ENCODE data around the gene FBXL17. TPM values are rescaled to one million over a fixed set of nuclear protein-coding genes. Genes with fewer than 3 reads are reported as not detected.

The FBXL17 gene
- total RNA-seq, 5 donors from 2014 or later (not counting 1 experiment from before 2014, with no cell fraction given) = 20.4 to 30.1 (median 22.1) TPM

- Mint-ChIP-seq H3K4me3 (no peak overlapping the region), H3K36me3 (peaks cover 7% of the 10 kb centered on the region), H3K27me3 (no peaks in the 10 kb centered on the region), H3K9me3 (no peaks in the 10 kb centered on the region), H3K27ac (no peak overlapping the region), H3K4me1 (no peaks in the 10 kb centered on the region)
- Histone ChIP-seq H3K27ac (ENCODE audit: low read length) (no peak overlapping the region), H3K9me3 (no peaks in the 10 kb centered on the region), H3K4me1 (ENCODE audit: control insufficient read depth in 1 of 2, extremely low read depth in 1 of 2, insufficient read depth in 2 of 2, low read length in 2 of 2) (no peaks in the 10 kb centered on the region), H3K36me3 (ENCODE audit: control insufficient read depth in 2 of 2, extremely low read depth in 1 of 2, insufficient read depth in 1 of 2, low read length in 1 of 2) (no peaks in the 10 kb centered on the region), H3K4me3 (ENCODE audit: control insufficient read depth in 1 of 2, extremely low read depth in 1 of 2, low read length in 1 of 2) (no peak overlapping the region), H3K27me3 (replicated peaks in 1 of 2; ENCODE audit: control insufficient read depth in 2 of 2, extremely low read depth in 1 of 2, insufficient read depth in 2 of 2, low read length in 1 of 2) (no peaks in the 10 kb centered on the region)
- POLR2A ChIA-PET = interaction anchor here in 1 of 2 donors (0.6 kb wide), 1 partner anchor 34 kb away, joined by 3 read pairs; no protein-coding TSS in a partner anchor
- DNase-seq = no peak
- CTCF ChIA-PET = interaction anchor here in 1 of 2 donors (0.6 kb wide), 1 partner anchor 235 kb away, joined by 5 read pairs; no protein-coding TSS in a partner anchor
- no peak for ATAC-seq (replicated peaks in 1 of 4)
- WGBS (ENCODE audit: insufficient coverage) = no CpG with 5 or more reads among the region's 1 CpG
These were observed 356.9 kb downstream of the FBXL17 start for GRCh38 chr5:108024986-108025385.

DNA sequence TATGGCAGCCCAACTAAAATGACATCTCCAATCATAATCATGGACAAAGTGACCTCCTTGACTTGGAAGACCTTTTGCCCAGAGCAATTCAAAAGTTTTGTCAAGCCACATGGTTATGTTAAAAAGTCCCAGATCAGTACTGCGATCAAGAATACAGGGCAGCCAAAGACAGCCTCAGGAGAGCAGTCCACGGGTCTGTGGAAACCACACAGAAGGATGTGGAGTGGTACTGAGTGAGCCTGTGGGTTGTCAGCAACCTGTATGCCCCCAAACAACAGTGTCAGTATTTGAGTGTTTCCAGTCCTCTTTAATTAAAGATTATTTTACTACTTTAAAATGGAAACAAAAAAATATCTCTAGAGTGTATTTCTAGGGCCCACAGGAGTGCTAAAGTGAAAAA is 365.8 kb downstream of the FBXL17 start:
- ATAC-seq (replicated peaks in 1 of 4) (no peak), DNase-seq (no peak)
- Histone ChIP-seq H3K27me3 (replicated peaks in 1 of 2; ENCODE audit: control insufficient read depth in 2 of 2, extremely low read depth in 1 of 2, insufficient read depth in 2 of 2, low read length in 1 of 2) (no peaks in the 10 kb centered on the region), H3K4me3 (ENCODE audit: control insufficient read depth in 1 of 2, extremely low read depth in 1 of 2, low read length in 1 of 2) (no peak overlapping the region), H3K9me3 (no peaks in the 10 kb centered on the region), H3K36me3 (ENCODE audit: control insufficient read depth in 2 of 2, extremely low read depth in 1 of 2, insufficient read depth in 1 of 2, low read length in 1 of 2) (peaks cover 3% of the 10 kb centered on the region in 2 donors), H3K4me1 (ENCODE audit: control insufficient read depth in 1 of 2, extremely low read depth in 1 of 2, insufficient read depth in 2 of 2, low read length in 2 of 2) (no peaks in the 10 kb centered on the region), H3K27ac (ENCODE audit: low read length) (no peak overlapping the region)
- CTCF ChIA-PET = no interaction called here
- Mint-ChIP-seq H3K9me3 (no peaks in the 10 kb centered on the region), H3K4me3 (no peak overlapping the region), H3K4me1 (no peaks in the 10 kb centered on the region), H3K27me3 (no peaks in the 10 kb centered on the region), H3K27ac (no peak overlapping the region), H3K36me3 (peaks cover 46% of the 10 kb centered on the region)
- POLR2A ChIA-PET = no interaction called here
- WGBS (ENCODE audit: insufficient coverage) = no CpG with 5 or more reads among the region's 2 CpGs

DNA sequence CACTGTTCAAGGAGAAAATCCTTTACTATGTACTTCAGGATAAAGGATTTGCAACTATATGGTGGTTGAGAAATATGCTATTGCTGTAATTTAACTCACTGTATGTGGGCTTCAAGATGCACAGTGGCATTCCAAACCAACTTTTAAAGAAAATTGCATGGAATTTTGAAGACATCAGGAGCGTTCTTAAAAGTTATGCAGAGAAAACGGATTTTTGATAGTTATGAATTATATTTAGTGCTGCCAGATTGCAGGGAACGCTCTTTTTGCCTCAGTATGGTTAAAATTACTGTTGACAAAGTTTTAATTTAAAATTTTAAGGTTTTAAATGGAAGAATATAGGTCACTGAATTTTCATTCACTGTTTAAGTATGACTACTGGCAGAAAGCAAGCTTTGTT is 375.1 kb downstream of the FBXL17 start:
- Mint-ChIP-seq H3K9me3 (no peaks in the 10 kb centered on the region), H3K4me1 (peaks cover 10 to 18% (median 14%) of the 10 kb centered on the region in 3 donors), H3K4me3 (no peak overlapping the region), H3K27me3 (no peaks in the 10 kb centered on the region), H3K36me3 (peaks cover 20% of the 10 kb centered on the region), H3K27ac (no peak overlapping the region)
- 88% methylated on average over 1 of the region's 3 CpGs for WGBS (ENCODE audit: insufficient coverage)
- no peak for DNase-seq
- POLR2A ChIA-PET = no interaction called here
- Histone ChIP-seq H3K27me3 (replicated peaks in 1 of 2; ENCODE audit: control insufficient read depth in 2 of 2, extremely low read depth in 1 of 2, insufficient read depth in 2 of 2, low read length in 1 of 2) (no peaks in the 10 kb centered on the region), H3K4me3 (ENCODE audit: control insufficient read depth in 1 of 2, extremely low read depth in 1 of 2, low read length in 1 of 2) (no peak overlapping the region), H3K9me3 (no peaks in the 10 kb centered on the region), H3K4me1 (ENCODE audit: control insufficient read depth in 1 of 2, extremely low read depth in 1 of 2, insufficient read depth in 2 of 2, low read length in 2 of 2) (peaks cover 0 to 5% of the 10 kb centered on the region in 2 experiments), H3K27ac (ENCODE audit: low read length) (no peak overlapping the region), H3K36me3 (ENCODE audit: control insufficient read depth in 2 of 2, extremely low read depth in 1 of 2, insufficient read depth in 1 of 2, low read length in 1 of 2) (no peaks in the 10 kb centered on the region)
- CTCF ChIA-PET = no interaction called here
- ATAC-seq (replicated peaks in 1 of 4) = no peak

DNA sequence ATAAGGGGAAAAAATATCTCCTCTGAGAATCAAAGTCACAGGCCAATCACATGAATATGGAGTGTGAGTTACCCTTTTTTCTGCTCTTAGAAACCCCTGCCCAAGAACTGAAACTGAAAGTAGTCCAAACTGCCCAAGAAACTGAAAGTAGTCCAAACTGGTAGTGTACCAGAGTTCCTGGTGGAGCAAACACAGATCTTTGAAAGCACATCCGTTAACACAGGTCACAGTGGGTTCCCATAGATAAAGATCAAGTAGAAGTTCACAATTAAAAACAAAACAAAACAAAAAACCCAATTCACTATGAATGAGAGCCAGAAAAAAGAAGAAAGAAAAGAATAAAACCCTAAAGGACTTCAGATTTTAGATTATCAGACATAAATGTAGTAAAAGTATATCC is 378.7 kb downstream of the FBXL17 start:
- peaks cover 0 to 5% of the 10 kb centered on the region in 2 experiments for H3K4me1 ChIP-seq (ENCODE audit: control insufficient read depth in 1 of 2, extremely low read depth in 1 of 2, insufficient read depth in 2 of 2, low read length in 2 of 2)
- H3K27ac ChIP-seq (ENCODE audit: low read length) = peak overlapping the region; percentile 4
- POLR2A ChIA-PET = no interaction called here
- peak overlapping the region; percentile 57 to 85 for H3K27ac Mint-ChIP-seq
- no CpG with 5 or more reads among the region's 1 CpG for WGBS (ENCODE audit: insufficient coverage)
- no peak overlapping the region for H3K4me3 ChIP-seq (ENCODE audit: control insufficient read depth in 1 of 2, extremely low read depth in 1 of 2, low read length in 1 of 2)
- CTCF ChIA-PET = no interaction called here
- no peaks in the 10 kb centered on the region for H3K27me3 Mint-ChIP-seq
- H3K36me3 ChIP-seq (ENCODE audit: control insufficient read depth in 2 of 2, extremely low read depth in 1 of 2, insufficient read depth in 1 of 2, low read length in 1 of 2) = no peaks in the 10 kb centered on the region
- no peaks in the 10 kb centered on the region for H3K9me3 ChIP-seq
- H3K9me3 Mint-ChIP-seq = no peaks in the 10 kb centered on the region
- peaks cover 10 to 18% (median 14%) of the 10 kb centered on the region in 3 donors for H3K4me1 Mint-ChIP-seq
- peak in 1 of 35 experiments; percentile 45 for DNase-seq
- ATAC-seq (replicated peaks in 1 of 4) = peak in 3 of 4 experiments; percentile 45 to 81 (median 55)
- H3K36me3 Mint-ChIP-seq = peaks cover 11% of the 10 kb centered on the region
- H3K4me3 Mint-ChIP-seq = peak overlapping the region in 2 of 3 donors; percentile 28 to 50
- H3K27me3 ChIP-seq (replicated peaks in 1 of 2; ENCODE audit: control insufficient read depth in 2 of 2, extremely low read depth in 1 of 2, insufficient read depth in 2 of 2, low read length in 1 of 2) = no peaks in the 10 kb centered on the region

DNA sequence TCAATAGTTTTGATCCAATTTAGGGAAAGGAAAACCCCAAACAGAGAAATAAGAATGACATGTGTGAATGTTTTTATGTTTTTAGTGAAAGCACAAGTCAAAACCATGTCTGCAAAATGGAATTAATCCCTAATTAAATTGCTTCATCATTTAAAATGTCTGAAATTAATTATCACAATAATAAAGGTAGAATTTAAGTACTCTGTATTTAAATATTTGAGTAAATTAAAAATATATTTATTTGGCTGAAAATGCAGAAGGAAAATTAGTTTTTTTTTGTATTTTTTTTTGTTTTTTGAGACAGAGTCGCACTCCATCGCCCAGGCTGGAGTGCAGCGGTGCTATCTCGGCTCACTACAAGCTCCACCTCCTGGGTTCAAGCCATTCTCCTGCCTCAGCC is 380.7 kb downstream of the FBXL17 start:
- ChIA-PET POLR2A (no interaction called here), CTCF (interaction anchor here in 1 of 2 donors (0.6 kb wide), 1 partner anchor 1510 kb away, joined by 3 read pairs; no protein-coding TSS in a partner anchor)
- Mint-ChIP-seq H3K27me3 (no peaks in the 10 kb centered on the region), H3K36me3 (peaks cover 20% of the 10 kb centered on the region), H3K4me1 (peaks cover 10 to 18% (median 14%) of the 10 kb centered on the region in 3 donors), H3K27ac (no peak overlapping the region), H3K4me3 (no peak overlapping the region), H3K9me3 (no peaks in the 10 kb centered on the region)
- ATAC-seq (replicated peaks in 1 of 4) = no peak
- H3K4me3 ChIP-seq (ENCODE audit: control insufficient read depth in 1 of 2, extremely low read depth in 1 of 2, low read length in 1 of 2) = no peak overlapping the region
- no peak overlapping the region for H3K27ac ChIP-seq (ENCODE audit: low read length)
- peaks cover 0 to 5% of the 10 kb centered on the region in 2 experiments for H3K4me1 ChIP-seq (ENCODE audit: control insufficient read depth in 1 of 2, extremely low read depth in 1 of 2, insufficient read depth in 2 of 2, low read length in 2 of 2)
- H3K27me3 ChIP-seq (replicated peaks in 1 of 2; ENCODE audit: control insufficient read depth in 2 of 2, extremely low read depth in 1 of 2, insufficient read depth in 2 of 2, low read length in 1 of 2) = no peaks in the 10 kb centered on the region
- DNase-seq = no peak
- 100% methylated on average over 1 of the region's 4 CpGs for WGBS (ENCODE audit: insufficient coverage)
- H3K36me3 ChIP-seq (ENCODE audit: control insufficient read depth in 2 of 2, extremely low read depth in 1 of 2, insufficient read depth in 1 of 2, low read length in 1 of 2) = no peaks in the 10 kb centered on the region
- H3K9me3 ChIP-seq = no peaks in the 10 kb centered on the region

GRCh38 chr5:107997338-107997980 is 384.4 kb downstream of the FBXL17 start:
- Histone ChIP-seq H3K36me3 (ENCODE audit: control insufficient read depth in 2 of 2, extremely low read depth in 1 of 2, insufficient read depth in 1 of 2, low read length in 1 of 2) (no peaks in the 10 kb centered on the region), H3K27me3 (replicated peaks in 1 of 2; ENCODE audit: control insufficient read depth in 2 of 2, extremely low read depth in 1 of 2, insufficient read depth in 2 of 2, low read length in 1 of 2) (no peaks in the 10 kb centered on the region), H3K4me1 (ENCODE audit: control insufficient read depth in 1 of 2, extremely low read depth in 1 of 2, insufficient read depth in 2 of 2, low read length in 2 of 2) (no peaks in the 10 kb centered on the region), H3K27ac (ENCODE audit: low read length) (no peak overlapping the region), H3K4me3 (ENCODE audit: control insufficient read depth in 1 of 2, extremely low read depth in 1 of 2, low read length in 1 of 2) (no peak overlapping the region), H3K9me3 (no peaks in the 10 kb centered on the region)
- no peak for DNase-seq
- ATAC-seq (replicated peaks in 1 of 4) = no peak
- WGBS (ENCODE audit: insufficient coverage) = no CpG with 5 or more reads among the region's 4 CpGs
- Mint-ChIP-seq H3K9me3 (no peaks in the 10 kb centered on the region), H3K4me3 (no peak overlapping the region), H3K36me3 (peaks cover 19% of the 10 kb centered on the region), H3K27me3 (no peaks in the 10 kb centered on the region), H3K4me1 (no peaks in the 10 kb centered on the region), H3K27ac (no peak overlapping the region)
- ChIA-PET CTCF (no interaction called here), POLR2A (no interaction called here)
